Suprapubic skin (tissue), 4 donors: ENCODE results near the gene CALHM1. TPM values are rescaled to one million over a fixed set of nuclear protein-coding genes. Genes with fewer than 3 reads are reported as not detected.
A peak's percentile ranks its signal among the peaks of the same experiment; 100 is the strongest.

ENCODE experiments used
- DNase-seq, 2 donors: peaks; one replicate each; pipeline ENCODE4 v3.0.0-alpha.2; 2019; ENCODE audit warnings: low spot score in 2 of 2
- H3K27ac ChIP-seq: fragments of 200-600 bp; sonication (generic); one replicate; pipeline ENCODE4 v1.5.1; 2019
- H3K27me3 ChIP-seq: fragments of 200-600 bp; sonication (generic); one replicate; pipeline ENCODE4 v1.5.1; 2019
- H3K36me3 ChIP-seq: fragments of 200-600 bp; sonication (generic); one replicate; pipeline ENCODE4 v1.5.1; 2019
- H3K4me1 ChIP-seq: fragments of 200-600 bp; sonication (generic); one replicate; pipeline ENCODE4 v1.5.1; 2019
- H3K4me3 ChIP-seq: fragments of 200-600 bp; sonication (generic); one replicate; pipeline ENCODE4 v1.5.1; 2019; ENCODE audit warnings: mild to moderate bottlenecking
- H3K9me3 ChIP-seq: fragments of 200-600 bp; sonication (generic); one replicate; pipeline ENCODE4 v1.5.1; 2019
- CTCF ChIP-seq, 2 donors: fragments of 200-600 bp in 1 of 2; fragments of 450-650 bp in 1 of 2; sonication (generic) in 1 of 2; IDR thresholded peaks; one replicate each; pipeline ENCODE4 v1.5.1; 2016 to 2019; ENCODE audit warnings: antibody characterized with exemption in 2 of 2, mild to moderate bottlenecking in 1 of 2, moderate library complexity in 1 of 2
- EP300 ChIP-seq: sonication (generic); formaldehyde crosslinking; IDR thresholded peaks from one replicate; pipeline ENCODE4 v1.6.1; 2017; ENCODE audit warnings: antibody characterized with exemption
- POLR2A ChIP-seq, 2 donors: fragments of 450-650 bp; IDR thresholded peaks; one replicate each; pipeline ENCODE4 v1.6.1; 2017; ENCODE audit warnings: antibody characterized with exemption in 2 of 2, mild to moderate bottlenecking in 2 of 2, moderate library complexity in 2 of 2
- POLR2AphosphoS5 ChIP-seq, 3 donors: sonication (generic); formaldehyde crosslinking; IDR thresholded peaks; one replicate each; pipeline ENCODE4 v1.6.1; 2017; ENCODE audit warnings: antibody characterized with exemption in 3 of 3
- WGBS: methylation state at CpG from one replicate; pipeline ENCODE4 v1.1.5; 2018; 5-methylcytosine and 5-hydroxymethylcytosine counted together
- total RNA-seq, 4 donors: library from RNA; depleted of rRNA; stranded (reverse); fragments of >200 nt; gene quantifications; one replicate each; pipeline ENCODE4 v1.1.0, GENCODE V29; 2016

CALHM1 gene
- total RNA-seq, 4 donors from 2014 or later = not detected

DNA sequence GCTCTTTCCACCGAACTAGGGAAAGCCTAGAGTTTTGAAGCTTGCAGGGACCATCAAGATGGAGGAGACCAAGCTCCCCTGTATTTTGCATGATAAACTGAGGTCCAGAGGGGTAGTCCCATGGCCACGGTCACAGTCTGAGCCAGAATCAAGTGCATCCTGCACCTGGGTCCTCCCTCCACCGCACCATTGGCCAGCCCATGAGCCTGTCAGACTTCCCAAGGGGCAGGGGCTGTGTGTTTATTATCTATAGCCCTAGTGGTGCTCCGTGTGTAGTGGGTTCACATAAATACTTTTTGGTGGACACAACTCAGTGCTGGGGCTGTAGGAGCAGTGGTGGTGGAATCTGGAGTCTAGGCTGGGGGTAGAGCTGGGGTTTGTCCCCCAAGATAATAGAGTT lies 16.7 kb upstream of the CALHM1 start:
- no peak for TF ChIP-seq POLR2A (IDR thresholded peaks at IDR 0.05)
- TF ChIP-seq EP300 = no peak
- no peak for TF ChIP-seq CTCF (IDR thresholded peaks at IDR 0.05)
- no peak for TF ChIP-seq POLR2AphosphoS5 (IDR thresholded peaks at IDR 0.05)
- H3K4me1 ChIP-seq = peaks cover 14% of the 10 kb centered on the region
- 80% methylated on average over 2 of the region's 4 CpGs for WGBS
- no peaks in the 10 kb centered on the region for H3K27me3 ChIP-seq
- H3K4me3 ChIP-seq = no peak overlapping the region
- no peaks in the 10 kb centered on the region for H3K36me3 ChIP-seq
- no peaks in the 10 kb centered on the region for H3K9me3 ChIP-seq
- no peak for DNase-seq
- H3K27ac ChIP-seq = no peak overlapping the region

GRCh38 chr10:103474077-103474476 lies 15.4 kb upstream of the CALHM1 start:
- TF ChIP-seq POLR2AphosphoS5 (IDR thresholded peaks at IDR 0.05) (no peak), CTCF (IDR thresholded peaks at IDR 0.05) (no peak), EP300 (no peak), POLR2A (IDR thresholded peaks at IDR 0.05) (no peak)
- H3K27ac ChIP-seq = no peak overlapping the region

DNA sequence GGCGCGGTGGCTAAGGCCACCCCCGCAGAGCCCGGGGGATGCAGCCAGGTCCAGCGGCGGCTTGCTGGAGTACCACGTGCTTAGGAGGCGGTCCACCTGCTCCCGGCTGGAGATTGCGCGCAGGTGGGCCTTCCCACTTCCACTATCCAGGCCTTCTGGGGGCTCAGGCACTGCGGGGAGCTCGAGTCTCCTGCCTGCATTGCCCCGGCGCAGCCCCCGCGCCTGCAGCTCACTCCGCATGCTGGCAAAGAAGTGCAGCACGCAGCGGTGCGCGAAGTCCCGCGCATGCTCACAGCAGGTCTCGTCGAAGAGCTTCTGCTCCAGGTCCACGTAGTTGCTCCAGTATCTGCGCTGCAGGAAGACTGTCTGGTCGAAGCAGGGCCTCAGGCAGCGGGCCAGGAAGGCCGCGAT lies 14.6 kb upstream of the CALHM1 start:
- WGBS = 69% methylated on average over 17 of the region's 32 CpGs
- no peak overlapping the region for H3K4me3 ChIP-seq
- H3K27me3 ChIP-seq = no peaks in the 10 kb centered on the region
- H3K27ac ChIP-seq = no peak overlapping the region
- no peaks in the 10 kb centered on the region for H3K9me3 ChIP-seq
- H3K36me3 ChIP-seq = no peaks in the 10 kb centered on the region
- no peak for DNase-seq
- TF ChIP-seq POLR2A (IDR thresholded peaks at IDR 0.05) (no peak), POLR2AphosphoS5 (IDR thresholded peaks at IDR 0.05) (no peak), CTCF (IDR thresholded peaks at IDR 0.05) (no peak), EP300 (no peak)
- H3K4me1 ChIP-seq = peaks cover 8% of the 10 kb centered on the region

More at GRCh38 chr10:103474077-103474476, 15.4 kb upstream of the CALHM1 start:
- Histone ChIP-seq H3K4me1 (peaks cover 8% of the 10 kb centered on the region), H3K27me3 (no peaks in the 10 kb centered on the region), H3K4me3 (no peak overlapping the region), H3K9me3 (no peaks in the 10 kb centered on the region), H3K36me3 (no peaks in the 10 kb centered on the region)
- DNase-seq = no peak
- WGBS = 92% methylated on average over 3 of the region's 3 CpGs

DNA sequence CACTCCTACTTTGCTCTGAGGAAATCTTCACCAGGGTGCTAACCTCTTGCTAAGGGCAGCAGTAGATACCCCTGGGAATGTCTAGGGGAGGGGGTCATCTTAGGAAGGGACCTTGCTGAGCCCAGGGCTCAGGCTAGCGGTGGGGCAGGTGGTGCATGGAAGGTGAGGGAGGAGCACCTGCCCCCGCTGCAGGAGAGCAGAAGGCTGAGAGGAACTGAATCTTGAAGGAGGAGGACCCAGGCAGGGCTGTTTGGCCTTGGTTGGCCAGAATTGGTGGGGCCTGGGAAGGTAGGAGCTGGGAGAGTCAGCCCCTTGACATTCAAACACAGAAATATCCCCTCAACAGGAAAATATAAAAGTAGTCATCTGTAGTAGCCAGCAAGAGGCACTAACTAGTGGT lies 13.3 kb upstream of the CALHM1 start:
- Histone ChIP-seq H3K9me3 (no peaks in the 10 kb centered on the region), H3K4me3 (no peak overlapping the region), H3K27me3 (no peaks in the 10 kb centered on the region), H3K27ac (peak overlapping the region; percentile 64), H3K4me1 (peaks cover 8% of the 10 kb centered on the region), H3K36me3 (no peaks in the 10 kb centered on the region)
- DNase-seq = no peak
- TF ChIP-seq POLR2A (IDR thresholded peaks at IDR 0.05) = no peak
- no peak for TF ChIP-seq EP300
- TF ChIP-seq POLR2AphosphoS5 (IDR thresholded peaks at IDR 0.05) = no peak
- TF ChIP-seq CTCF (IDR thresholded peaks at IDR 0.05) = no peak
- 95% methylated on average over 2 of the region's 2 CpGs for WGBS

DNA sequence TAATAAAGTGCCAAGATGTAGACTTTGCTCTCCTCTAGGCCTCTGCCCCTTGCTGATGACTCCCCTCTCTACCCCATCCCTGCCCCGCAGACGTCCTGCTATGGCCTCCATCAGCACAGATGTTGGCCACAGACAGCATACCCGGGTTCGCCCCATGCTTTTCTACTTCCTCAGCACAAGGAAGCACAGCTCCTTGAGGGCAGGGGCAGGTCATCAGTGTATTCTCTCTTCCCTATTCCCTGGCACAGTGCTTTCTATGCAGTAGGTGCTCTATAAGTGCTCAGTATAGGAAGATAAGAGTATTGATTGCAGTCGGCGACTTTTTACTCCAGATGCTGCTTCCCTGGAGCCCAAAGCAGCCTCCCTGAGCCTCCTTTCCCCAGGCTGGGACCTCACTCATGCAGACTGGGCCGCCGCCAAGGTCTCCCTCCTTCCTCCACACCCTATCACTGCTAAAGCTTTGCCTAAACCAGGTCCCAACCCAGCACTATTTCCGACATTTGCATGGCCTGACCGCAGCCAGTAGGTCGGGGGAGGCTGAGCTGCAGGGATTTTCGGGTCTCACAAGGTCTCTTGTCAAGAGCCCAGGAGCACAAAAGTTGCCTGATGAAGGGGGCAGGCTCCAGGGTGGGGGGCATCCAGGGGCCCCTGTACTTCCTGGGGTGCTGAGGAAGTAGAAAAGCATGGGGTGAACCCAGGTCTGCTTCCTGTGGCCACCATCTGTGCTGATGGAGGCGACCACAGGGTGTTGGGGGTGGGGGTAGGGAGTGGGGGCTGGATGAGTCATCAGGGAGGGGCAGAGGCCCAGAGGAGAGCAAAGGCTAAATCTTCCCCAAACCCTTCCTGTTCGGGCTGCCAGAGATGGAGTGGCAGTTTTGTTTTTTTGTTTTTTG lies 12.3 kb upstream of the CALHM1 start:
- Histone ChIP-seq H3K27ac (peak overlapping the region; percentile 64), H3K4me3 (no peak overlapping the region)
- WGBS = 64% methylated on average over 14 of the region's 14 CpGs

More for the DNA sequence above, 12.3 kb upstream of the CALHM1 start:
- TF ChIP-seq CTCF (IDR thresholded peaks at IDR 0.05) (no peak), EP300 (no peak), POLR2AphosphoS5 (IDR thresholded peaks at IDR 0.05) (no peak)
- no peak for DNase-seq
- no peaks in the 10 kb centered on the region for H3K36me3 ChIP-seq
- peaks cover 8% of the 10 kb centered on the region for H3K4me1 ChIP-seq
- H3K9me3 ChIP-seq = no peaks in the 10 kb centered on the region
- H3K27me3 ChIP-seq = no peaks in the 10 kb centered on the region
